HepG2 (cell line): ENCODE results near the gene ARL5A. TPM values are rescaled to one million over a fixed set of nuclear protein-coding genes. Genes with fewer than 3 reads are reported as not detected.

Experiments used
- ATAC-seq: fragments of 200-7000 bp; cut with Tn5 transposase; 3 replicates; pipeline ENCODE4 v1.9.1; 2020; ENCODE audit warnings: mild to moderate bottlenecking, moderate library complexity
- BruUV-seq: library from RNA; stranded (reverse); fragments of 400-500 nt; replicated peaks from 2 replicates; lab custom pipeline; 2021; lab: Mats Ljungman, UMichigan
- CTCF ChIA-PET: fragments of 300-600 bp; formaldehyde crosslinking; extraction: SDS; loops from one replicate; lab custom pipeline; 2021; ENCODE audit warnings: low total read pairs, inconsistent platforms, low intra/inter-chr PET ratio; lab: Yijun Ruan, JAX
- POLR2A ChIA-PET: fragments of 350-600 bp; sonication (Branson Sonifier 250); formaldehyde crosslinking; loops from one replicate; lab custom pipeline; 2020; ENCODE audit warnings: antibody characterized with exemption, inconsistent platforms; lab: Yijun Ruan, JAX
- DNase-seq: peaks from one replicate; pipeline ENCODE4 v3.0.0-alpha.2; 2015; ENCODE audit warnings: low spot score
- FAIRE-seq: peaks from 3 replicates; lab custom pipeline; 2011; peaks lifted over from hg19 to GRCh38; lab: Jason Lieb, UNC
- H2AFZ ChIP-seq: one replicate; pipeline ENCODE4 v1.6.1; 2011; ENCODE audit warnings: low read length, inconsistent platforms
- H3K27ac ChIP-seq: fragments of 300-600 bp; 3 replicates; pipeline ENCODE4 v1.8.0; 2011; ENCODE audit warnings: mixed run types, mild to moderate bottlenecking, mixed read lengths, low read length, inconsistent platforms; ENCODE audit not compliant: insufficient read depth; ENCODE audit errors: extremely low read length
- H3K27me3 ChIP-seq, 2 experiments: fragments of 200-600 bp in 1 of 2; 2 replicates in 1 of 2; 3 replicates in 1 of 2; pipeline versions ENCODE4 v1.6.0 to v1.8.0; 2011; ENCODE audit warnings: low read length in 2 of 2, mild to moderate bottlenecking in 2 of 2, moderate library complexity in 2 of 2, inconsistent platforms in 1 of 2; ENCODE audit not compliant: insufficient read depth in 2 of 2, control insufficient read depth in 1 of 2
- H3K36me3 ChIP-seq, 2 experiments: fragments of 200-600 bp in 1 of 2; replicated peaks in 1 of 2; 2 replicates in 1 of 2; 3 replicates in 1 of 2; pipeline versions ENCODE4 v1.5.1 to v1.8.0; 2011; ENCODE audit warnings: low read length in 2 of 2, inconsistent platforms in 1 of 2; ENCODE audit not compliant: insufficient read depth in 2 of 2, control insufficient read depth in 1 of 2
- H3K4me1 ChIP-seq: 2 replicates; pipeline ENCODE4 v1.5.1; 2012; ENCODE audit warnings: low read length, inconsistent platforms; ENCODE audit not compliant: insufficient read depth
- H3K4me2 ChIP-seq: 2 replicates; pipeline ENCODE4 v1.6.0; 2011; ENCODE audit warnings: low read depth, low read length, inconsistent platforms
- H3K4me3 ChIP-seq, 3 experiments: fragments of 200-600 bp in 1 of 3; sonication (generic), shearing (Covaris generic) in 1 of 3; replicated peaks in 1 of 3; 2 replicates each; pipeline ENCODE4 v1.5.1; 2011 to 2016; ENCODE audit warnings: low read length in 3 of 3, inconsistent platforms in 2 of 3, low read depth in 2 of 3, mild to moderate bottlenecking in 2 of 3, control low read depth in 1 of 3, mixed read lengths in 1 of 3; ENCODE audit not compliant: insufficient read depth in 1 of 3
- H3K79me2 ChIP-seq: one replicate; pipeline ENCODE4 v1.6.1; 2011; ENCODE audit warnings: low read length, inconsistent platforms; ENCODE audit not compliant: insufficient read depth
- H3K9ac ChIP-seq: 2 replicates; pipeline ENCODE4 v1.6.0; 2011; ENCODE audit warnings: mild to moderate bottlenecking, low read depth, low read length, inconsistent platforms; ENCODE audit not compliant: insufficient read depth
- H3K9me3 ChIP-seq: 2 replicates; pipeline ENCODE4 v1.5.1; 2012; ENCODE audit warnings: mild to moderate bottlenecking, low read length
- H4K20me1 ChIP-seq: 2 replicates; pipeline ENCODE4 v1.6.0; 2011; ENCODE audit warnings: inconsistent platforms, mild to moderate bottlenecking, low read length, moderate library complexity; ENCODE audit not compliant: insufficient read depth
- CAMTA2 ChIP-seq: sonication (generic); formaldehyde crosslinking; IDR thresholded peaks from 2 replicates; pipeline ENCODE4 v1.4.0; 2020; ENCODE audit warnings: mild to moderate bottlenecking, missing genetic modification reagents, borderline replicate concordance
- CEBPB ChIP-seq: IDR thresholded peaks from 2 replicates; pipeline ENCODE4 v1.6.1; 2011; ENCODE audit warnings: low read depth, low read length, improper control_type of control experiment, borderline replicate concordance
- GFI1 ChIP-seq: sonication (generic); formaldehyde crosslinking; IDR thresholded peaks from 2 replicates; pipeline ENCODE4 v1.5.0; 2020; ENCODE audit warnings: missing genetic modification reagents, mild to moderate bottlenecking, borderline replicate concordance
- KLF9 ChIP-seq: IDR thresholded peaks from 2 replicates; pipeline ENCODE4 v1.6.1; 2016; ENCODE audit warnings: low read depth
- KMT2B ChIP-seq: IDR thresholded peaks from 2 replicates; pipeline ENCODE4 v1.6.1; 2016; ENCODE audit warnings: missing genetic modification reagents, missing compliant biosample characterization
- PLRG1 ChIP-seq: fragments of 450-650 bp; conservative IDR thresholded peaks from 2 replicates; pipeline ENCODE4 v1.6.1; 2016
- SRSF1 ChIP-seq: fragments of 200-400 bp; formaldehyde crosslinking; optimal IDR thresholded peaks from 2 replicates; pipeline ENCODE3; 2017; ENCODE audit warnings: mild to moderate bottlenecking, low read depth, low read length, moderate library complexity
- ZNF562 ChIP-seq: sonication (generic); formaldehyde crosslinking; IDR thresholded peaks from 2 replicates; pipeline ENCODE4 v1.8.0; 2022; ENCODE audit warnings: missing genetic modification reagents, borderline replicate concordance
- ZNF644 ChIP-seq: IDR thresholded peaks from 2 replicates; pipeline ENCODE4 v1.6.1; 2016; ENCODE audit warnings: low read depth
- WGBS: methylation state at CpG from one replicate; pipeline ENCODE4 v1.1.6; 2017; ENCODE audit warnings: low lambda C conversion rate; 5-methylcytosine and 5-hydroxymethylcytosine counted together
- in situ Hi-C: cut with HindIII; loops from 2 replicates; pipeline ENCODE4 v1.10.0; 2017; ENCODE audit warnings: low pct_unique_long_range_greater_than_20kb; ENCODE audit not compliant: extremely low pct_ligation_motif_present
- intact Hi-C: fragments of 100-400 bp; cut with micrococcal nuclease; formaldehyde crosslinking; loops from one replicate; pipeline ENCODE4 v1.10.0; 2022; ENCODE audit not compliant: unreplicated experiment
- polyA plus RNA-seq, 8 experiments: library from polyadenylated mRNA; depleted of rRNA in 3 of 8; stranded (reverse) in 7 of 8; unstranded in 1 of 8; fragments of >200 nt; fragmentation: Illumina TruSeq in 4 of 8; extraction: Trizol in 4 of 8; gene quantifications; 2 replicates each; pipeline versions ENCODE4 v1.2.1 to v1.2.3, GENCODE V29; 2011 to 2016; ENCODE audit warnings: low read depth in 4 of 8, missing spikeins in 1 of 8, mixed read lengths in 1 of 8; ENCODE audit not compliant: insufficient read depth in 1 of 8
- total RNA-seq, 5 experiments: library from RNA; depleted of rRNA; stranded (reverse); fragments of >200 nt; fragmentation: Illumina TruSeq; extraction: Trizol; gene quantifications; 2 replicates each; pipeline ENCODE4 v1.2.3, GENCODE V29; 2016; ENCODE audit warnings: low read depth in 1 of 5
- TF ChIP-seq, protein P1 (sequence below): IDR thresholded peaks from 2 replicates; pipeline ENCODE4 v1.6.1; 2016; ENCODE audit warnings: low read depth
- TF ChIP-seq, protein P2 (sequence below): sonication (generic); formaldehyde crosslinking; IDR thresholded peaks from 2 replicates; pipeline ENCODE4 v1.5.1; 2020; ENCODE audit warnings: missing genetic modification reagents, mild to moderate bottlenecking, borderline replicate concordance

The ARL5A gene
- total and polyA plus RNA-seq, 2 of the 13 experiments (the other 11 are each of a cell fraction or from before 2014, with no cell fraction given): 47.5 to 149 TPM

DNA sequence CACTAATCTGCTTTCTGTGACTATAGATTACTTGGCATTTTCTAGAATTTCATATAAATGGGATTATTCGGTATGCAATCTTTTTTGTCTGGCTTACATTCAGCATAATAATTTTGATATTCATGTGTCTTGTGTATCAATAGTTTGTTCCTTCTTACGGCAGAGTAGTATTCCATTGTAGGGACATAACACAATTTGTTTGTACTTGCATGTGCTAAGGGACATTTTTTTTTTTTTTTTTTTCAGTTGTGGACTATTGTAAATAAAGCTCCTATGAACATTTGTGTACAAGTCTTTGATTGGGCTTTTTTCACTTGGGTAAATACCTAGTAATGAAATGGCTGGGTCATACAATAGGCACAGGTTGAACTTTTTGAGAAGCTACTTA lies 45.1 kb downstream of the ARL5A start:
- Histone ChIP-seq H3K79me2 (no peaks in the 10 kb centered on the region), H3K4me2 (no peak overlapping the region), H4K20me1 (no peaks in the 10 kb centered on the region), H3K9ac (no peak overlapping the region), H3K4me1 (no peaks in the 10 kb centered on the region), H3K9me3 (no peaks in the 10 kb centered on the region), H3K27ac (no peak overlapping the region), H3K4me3 (no peak overlapping the region), H3K27me3 (no peaks in the 10 kb centered on the region), H3K36me3 (peaks cover 3 to 8% of the 10 kb centered on the region in 2 experiments; a peak in 3 of 5 replicates), H2AFZ (no peak overlapping the region)
- intact Hi-C loops: no loop called here
- ATAC-seq (no peak), FAIRE-seq (no peak), DNase-seq (no peak)
- 95% methylated on average over 2 of the region's 2 CpGs for WGBS
- ChIA-PET CTCF (no interaction called here), POLR2A (no interaction called here)
- TF ChIP-seq ZNF644: no peak
- TF ChIP-seq KMT2B (CRISPR knock-in tag): no peak
- no peak for TF ChIP-seq KLF9 (CRISPR knock-in tag)
- no peak for TF ChIP-seq ZNF562 (CRISPR knock-in tag)
- TF ChIP-seq, protein P1, sequence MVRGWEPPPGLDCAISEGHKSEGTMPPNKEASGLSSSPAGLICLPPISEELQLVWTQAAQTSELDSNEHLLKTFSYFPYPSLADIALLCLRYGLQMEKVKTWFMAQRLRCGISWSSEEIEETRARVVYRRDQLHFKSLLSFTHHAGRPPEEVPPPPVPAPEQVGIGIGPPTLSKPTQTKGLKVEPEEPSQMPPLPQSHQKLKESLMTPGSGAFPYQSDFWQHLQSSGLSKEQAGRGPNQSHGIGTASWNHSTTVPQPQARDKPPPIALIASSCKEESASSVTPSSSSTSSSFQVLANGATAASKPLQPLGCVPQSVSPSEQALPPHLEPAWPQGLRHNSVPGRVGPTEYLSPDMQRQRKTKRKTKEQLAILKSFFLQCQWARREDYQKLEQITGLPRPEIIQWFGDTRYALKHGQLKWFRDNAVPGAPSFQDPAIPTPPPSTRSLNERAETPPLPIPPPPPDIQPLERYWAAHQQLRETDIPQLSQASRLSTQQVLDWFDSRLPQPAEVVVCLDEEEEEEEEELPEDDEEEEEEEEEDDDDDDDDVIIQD: no peak
- in situ Hi-C loops: no loop called here
- no TSS peak for BruUV-seq

GRCh38 chr2:151782378-151783132 lies 45.7 kb downstream of the ARL5A start:
- Histone ChIP-seq H3K4me3 (no peak overlapping the region), H3K36me3 (peaks cover 3 to 5% of the 10 kb centered on the region in 2 experiments; a peak in 2 of 5 replicates), H3K4me2 (no peak overlapping the region), H3K9me3 (no peaks in the 10 kb centered on the region), H4K20me1 (no peaks in the 10 kb centered on the region), H2AFZ (no peak overlapping the region), H3K4me1 (no peaks in the 10 kb centered on the region), H3K27me3 (no peaks in the 10 kb centered on the region), H3K9ac (no peak overlapping the region), H3K27ac (no peak overlapping the region), H3K79me2 (no peaks in the 10 kb centered on the region)
- 89% methylated on average over 6 of the region's 6 CpGs for WGBS
- intact Hi-C loops (no loop called here), in situ Hi-C loops (no loop called here)
- TF ChIP-seq CEBPB (peak; percentile 16; the same call in 1 of the 2 replicates), CAMTA2 (no peak), GFI1 (CRISPR knock-in tag) (0 out of 2 replicates have a peak, but pooled peaks have one; percentile 22), SRSF1 (no peak), PLRG1 (no peak)
- TF ChIP-seq, protein P2, sequence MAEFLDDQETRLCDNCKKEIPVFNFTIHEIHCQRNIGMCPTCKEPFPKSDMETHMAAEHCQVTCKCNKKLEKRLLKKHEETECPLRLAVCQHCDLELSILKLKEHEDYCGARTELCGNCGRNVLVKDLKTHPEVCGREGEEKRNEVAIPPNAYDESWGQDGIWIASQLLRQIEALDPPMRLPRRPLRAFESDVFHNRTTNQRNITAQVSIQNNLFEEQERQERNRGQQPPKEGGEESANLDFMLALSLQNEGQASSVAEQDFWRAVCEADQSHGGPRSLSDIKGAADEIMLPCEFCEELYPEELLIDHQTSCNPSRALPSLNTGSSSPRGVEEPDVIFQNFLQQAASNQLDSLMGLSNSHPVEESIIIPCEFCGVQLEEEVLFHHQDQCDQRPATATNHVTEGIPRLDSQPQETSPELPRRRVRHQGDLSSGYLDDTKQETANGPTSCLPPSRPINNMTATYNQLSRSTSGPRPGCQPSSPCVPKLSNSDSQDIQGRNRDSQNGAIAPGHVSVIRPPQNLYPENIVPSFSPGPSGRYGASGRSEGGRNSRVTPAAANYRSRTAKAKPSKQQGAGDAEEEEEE (CRISPR knock-in tag): no peak
- CTCF ChIA-PET: no interaction called here
- no peak for DNase-seq
- FAIRE-seq: no peak
- POLR2A ChIA-PET: no interaction called here
- no peak for ATAC-seq
- no TSS peak for BruUV-seq
